Measurements from ENCODE around the gene GPR4.
A peak's percentile ranks its signal among the peaks of the same experiment; 100 is the strongest.

The GPR4 gene

DNA sequence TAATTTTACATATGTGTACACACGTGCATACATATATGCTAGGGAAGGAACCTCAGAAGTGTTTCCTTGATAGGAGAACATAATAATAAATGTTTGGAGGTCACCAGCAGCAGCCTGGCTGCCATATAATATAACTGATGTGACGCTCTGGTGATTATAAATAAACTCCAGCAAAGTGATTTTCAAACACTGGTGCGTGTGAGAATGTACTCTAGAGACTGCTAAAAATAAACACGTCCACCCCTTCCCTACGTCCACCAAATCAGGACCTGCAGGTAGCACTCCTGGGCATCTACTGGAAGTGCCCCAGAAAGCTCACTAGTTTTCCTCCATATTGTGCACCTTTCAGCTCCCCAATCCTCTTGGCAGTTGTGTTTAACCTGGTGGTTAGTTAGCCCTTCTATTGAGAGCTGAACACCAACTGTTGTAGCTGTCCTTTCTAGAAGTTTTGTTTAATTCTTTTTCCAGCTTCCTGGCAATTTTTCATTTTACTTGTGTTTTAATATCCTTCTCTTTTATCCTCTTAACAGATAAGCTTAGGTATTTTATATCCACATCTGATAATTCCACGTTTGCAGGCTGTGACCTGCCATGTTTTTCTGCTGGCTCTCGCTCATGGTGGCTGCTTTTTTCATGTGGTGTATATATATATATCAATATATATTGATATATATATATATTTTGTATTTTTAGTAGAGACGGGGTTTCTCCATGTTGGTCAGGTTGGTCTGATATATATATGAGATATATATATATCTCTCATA lies 30.4 kb downstream of the GPR4 start:
- ATAC-seq: no peak

DNA sequence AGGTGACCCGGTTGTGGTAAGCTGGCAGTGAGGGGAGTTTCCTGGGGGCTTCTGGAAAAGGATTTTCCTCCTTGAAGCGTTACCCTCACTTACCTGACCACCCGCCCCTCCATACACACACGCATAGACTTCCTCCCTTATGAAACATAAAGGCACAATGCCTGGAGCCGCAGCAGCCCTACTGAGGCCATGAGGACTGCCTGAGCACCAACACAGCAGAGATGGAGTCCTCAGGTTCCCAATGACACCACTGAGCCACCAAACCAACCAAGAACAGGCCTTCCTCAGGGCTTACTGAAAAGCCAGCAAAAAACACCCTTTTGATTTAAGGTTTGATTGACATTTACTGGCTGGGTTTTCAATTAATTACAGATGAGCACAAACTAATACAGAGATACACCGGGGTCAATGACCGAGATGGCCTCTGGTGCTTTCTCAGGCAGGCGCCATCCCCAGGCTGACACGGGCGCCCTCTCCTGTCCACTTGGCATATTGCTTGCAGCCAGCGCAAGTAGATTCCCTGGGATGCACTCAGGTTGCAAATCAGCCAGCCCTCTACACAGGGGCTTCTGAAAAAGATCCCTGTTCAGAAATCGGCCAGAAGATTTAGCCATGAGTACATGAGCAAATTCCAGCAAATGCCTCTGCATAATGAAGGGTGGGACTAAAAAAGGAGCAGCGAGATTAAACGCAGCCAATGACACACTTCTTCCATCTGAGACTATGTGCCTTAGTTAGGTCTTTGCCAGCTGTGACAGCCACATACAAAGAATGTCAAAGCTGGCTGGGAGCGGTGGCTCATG lies 32.2 kb downstream of the GPR4 start:
- ATAC-seq: peak; percentile 90
- TF ChIP-seq GLIS3 (CRISPR knock-in tag; IDR thresholded peaks at IDR 0.05): no peak
- TF ChIP-seq, protein P1, sequence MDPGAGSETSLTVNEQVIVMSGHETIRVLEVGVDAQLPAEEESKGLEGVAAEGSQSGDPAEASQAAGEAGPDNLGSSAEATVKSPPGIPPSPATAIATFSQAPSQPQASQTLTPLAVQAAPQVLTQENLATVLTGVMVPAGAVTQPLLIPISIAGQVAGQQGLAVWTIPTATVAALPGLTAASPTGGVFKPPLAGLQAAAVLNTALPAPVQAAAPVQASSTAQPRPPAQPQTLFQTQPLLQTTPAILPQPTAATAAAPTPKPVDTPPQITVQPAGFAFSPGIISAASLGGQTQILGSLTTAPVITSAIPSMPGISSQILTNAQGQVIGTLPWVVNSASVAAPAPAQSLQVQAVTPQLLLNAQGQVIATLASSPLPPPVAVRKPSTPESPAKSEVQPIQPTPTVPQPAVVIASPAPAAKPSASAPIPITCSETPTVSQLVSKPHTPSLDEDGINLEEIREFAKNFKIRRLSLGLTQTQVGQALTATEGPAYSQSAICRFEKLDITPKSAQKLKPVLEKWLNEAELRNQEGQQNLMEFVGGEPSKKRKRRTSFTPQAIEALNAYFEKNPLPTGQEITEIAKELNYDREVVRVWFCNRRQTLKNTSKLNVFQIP (CRISPR knock-in tag; IDR thresholded peaks at IDR 0.05; ENCODE audit: borderline replicate concordance, low read depth): no peak

More for the DNA sequence above, 30.4 kb downstream of the GPR4 start:
- no peak for TF ChIP-seq TOX (CRISPR knock-in tag; IDR thresholded peaks at IDR 0.05; ENCODE audit: borderline replicate concordance)
- TF ChIP-seq ZNF70 (CRISPR knock-in tag; IDR thresholded peaks at IDR 0.05): no peak
- TF ChIP-seq CSDC2 (CRISPR knock-in tag; IDR thresholded peaks at IDR 0.05): no peak
- TF ChIP-seq ZFP30 (CRISPR knock-in tag; IDR thresholded peaks at IDR 0.05): no peak
- TF ChIP-seq ZNF8 (CRISPR knock-in tag; IDR thresholded peaks at IDR 0.05): no peak
- TF ChIP-seq ESRRG (CRISPR knock-in tag; IDR thresholded peaks at IDR 0.05): no peak
- TF ChIP-seq GLIS3 (CRISPR knock-in tag; IDR thresholded peaks at IDR 0.05): no peak
- no peak for TF ChIP-seq ZFP3 (CRISPR knock-in tag; IDR thresholded peaks at IDR 0.05)

DNA sequence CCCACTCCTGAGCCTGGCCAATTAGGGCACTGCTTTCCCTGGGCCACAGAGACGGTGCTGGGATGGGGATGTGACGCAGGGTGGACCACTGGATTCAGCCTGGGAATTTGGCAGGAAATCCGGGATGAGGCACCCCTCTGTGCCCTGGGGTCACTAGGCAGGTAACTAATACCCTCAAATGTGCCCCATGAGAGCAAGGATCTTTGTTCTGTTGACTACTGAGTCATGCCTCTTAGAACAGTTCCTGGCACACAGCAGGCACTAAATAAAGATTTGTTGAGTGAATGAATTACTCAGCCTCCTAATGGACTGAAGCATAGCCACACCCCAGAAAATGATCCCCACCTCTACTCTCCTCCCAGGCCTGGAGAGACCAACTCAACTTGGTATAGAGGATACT lies 33.3 kb downstream of the GPR4 start:
- TF ChIP-seq ARNTL (CRISPR knock-in tag; IDR thresholded peaks at IDR 0.05; ENCODE audit: borderline replicate concordance, low read depth): no peak
- no peak for TF ChIP-seq ZNF565 (CRISPR knock-in tag; conservative IDR thresholded peaks at IDR 0.05; ENCODE audit: low read depth)
- no peak for TF ChIP-seq ISL1 (CRISPR knock-in tag; IDR thresholded peaks at IDR 0.05)
- TF ChIP-seq ESRRG (CRISPR knock-in tag; IDR thresholded peaks at IDR 0.05): no peak
- no peak for TF ChIP-seq ZC3H10 (CRISPR knock-in tag; IDR thresholded peaks at IDR 0.05)
- TF ChIP-seq SNAI2 (CRISPR knock-in tag; IDR thresholded peaks at IDR 0.05): no peak
- TF ChIP-seq RARB (CRISPR knock-in tag; IDR thresholded peaks at IDR 0.05): no peak
- ATAC-seq: peak; percentile 80

DNA sequence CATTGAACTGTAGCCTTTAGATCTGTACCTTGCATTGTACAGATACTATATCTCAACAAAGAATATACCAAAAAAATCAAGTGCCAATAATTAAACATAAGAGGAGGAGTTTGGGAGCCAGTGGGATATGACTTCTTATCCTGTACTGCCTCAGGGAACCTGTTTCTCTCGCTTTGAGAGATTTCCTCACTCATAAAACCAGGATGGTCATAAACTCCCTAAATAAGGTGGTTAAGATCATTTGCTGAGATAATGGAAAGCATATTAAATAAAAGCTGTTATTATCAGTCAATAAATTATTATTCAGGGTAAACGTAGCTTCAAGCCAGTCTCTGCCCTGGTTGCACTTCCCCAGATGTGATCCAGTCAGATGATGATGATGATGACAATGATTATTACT lies 34.4 kb downstream of the GPR4 start:
- no peak for TF ChIP-seq ZNF565 (CRISPR knock-in tag; conservative IDR thresholded peaks at IDR 0.05; ENCODE audit: low read depth)
- TF ChIP-seq ESRRG (CRISPR knock-in tag; IDR thresholded peaks at IDR 0.05): no peak
- TF ChIP-seq, protein P2, sequence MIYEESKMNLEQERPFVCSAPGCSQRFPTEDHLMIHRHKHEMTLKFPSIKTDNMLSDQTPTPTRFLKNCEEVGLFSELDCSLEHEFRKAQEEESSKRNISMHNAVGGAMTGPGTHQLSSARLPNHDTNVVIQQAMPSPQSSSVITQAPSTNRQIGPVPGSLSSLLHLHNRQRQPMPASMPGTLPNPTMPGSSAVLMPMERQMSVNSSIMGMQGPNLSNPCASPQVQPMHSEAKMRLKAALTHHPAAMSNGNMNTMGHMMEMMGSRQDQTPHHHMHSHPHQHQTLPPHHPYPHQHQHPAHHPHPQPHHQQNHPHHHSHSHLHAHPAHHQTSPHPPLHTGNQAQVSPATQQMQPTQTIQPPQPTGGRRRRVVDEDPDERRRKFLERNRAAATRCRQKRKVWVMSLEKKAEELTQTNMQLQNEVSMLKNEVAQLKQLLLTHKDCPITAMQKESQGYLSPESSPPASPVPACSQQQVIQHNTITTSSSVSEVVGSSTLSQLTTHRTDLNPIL (CRISPR knock-in tag; IDR thresholded peaks at IDR 0.05; ENCODE audit: low read depth): no peak
- TF ChIP-seq, protein P1 (CRISPR knock-in tag; IDR thresholded peaks at IDR 0.05; ENCODE audit: borderline replicate concordance, low read depth): no peak
- no peak for TF ChIP-seq ZNF8 (CRISPR knock-in tag; IDR thresholded peaks at IDR 0.05)
- no peak for ATAC-seq

DNA sequence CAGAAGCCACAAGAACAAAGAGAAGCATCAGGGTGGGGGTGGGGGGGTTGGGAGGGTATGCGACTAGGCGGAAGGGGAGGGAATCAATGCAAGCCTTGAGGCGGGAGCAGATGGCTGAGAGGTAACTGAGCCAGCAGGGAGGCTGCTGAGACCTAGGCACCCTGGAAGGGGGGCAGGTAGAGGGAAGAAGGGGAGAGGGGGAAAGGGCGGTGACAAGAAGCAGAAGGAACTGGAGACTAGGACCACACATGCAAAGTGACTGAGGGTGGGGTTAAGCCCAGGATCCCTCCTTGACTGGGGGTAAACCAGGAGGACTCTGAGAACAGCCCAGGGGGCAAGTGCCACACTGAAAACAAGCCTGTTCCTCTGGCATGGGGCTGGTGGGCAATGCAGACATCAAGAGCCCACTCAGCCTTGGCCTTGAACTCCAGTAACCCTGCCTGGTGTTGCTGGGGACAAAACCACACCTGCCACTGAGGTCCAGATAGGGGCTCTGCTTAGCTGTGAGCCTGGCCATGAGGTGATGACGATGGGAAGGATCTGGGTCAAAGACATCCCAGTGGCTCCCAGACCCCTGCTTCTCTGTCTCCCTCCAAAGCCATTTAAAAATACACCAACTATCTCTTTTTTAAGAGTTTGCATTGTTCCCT lies 37.8 kb downstream of the GPR4 start:
- no peak for ATAC-seq
- TF ChIP-seq ARNTL (CRISPR knock-in tag; IDR thresholded peaks at IDR 0.05; ENCODE audit: borderline replicate concordance, low read depth) (no peak), OSR1 (CRISPR knock-in tag; IDR thresholded peaks at IDR 0.05) (no peak), GLIS3 (CRISPR knock-in tag; IDR thresholded peaks at IDR 0.05) (no peak), ISL1 (CRISPR knock-in tag; IDR thresholded peaks at IDR 0.05) (no peak), PPARA (CRISPR knock-in tag; IDR thresholded peaks at IDR 0.05; ENCODE audit: borderline replicate concordance) (no peak), TOX (CRISPR knock-in tag; IDR thresholded peaks at IDR 0.05; ENCODE audit: borderline replicate concordance) (no peak), ESRRG (CRISPR knock-in tag; IDR thresholded peaks at IDR 0.05) (no peak), SNAI2 (CRISPR knock-in tag; IDR thresholded peaks at IDR 0.05) (no peak), ZFP30 (CRISPR knock-in tag; IDR thresholded peaks at IDR 0.05) (no peak), ZC3H10 (CRISPR knock-in tag; IDR thresholded peaks at IDR 0.05) (no peak), CSDC2 (CRISPR knock-in tag; IDR thresholded peaks at IDR 0.05) (no peak), ZNF70 (CRISPR knock-in tag; IDR thresholded peaks at IDR 0.05) (no peak)
- TF ChIP-seq, protein P1 (CRISPR knock-in tag; IDR thresholded peaks at IDR 0.05; ENCODE audit: borderline replicate concordance, low read depth): no peak
- TF ChIP-seq, protein P2 (CRISPR knock-in tag; IDR thresholded peaks at IDR 0.05; ENCODE audit: low read depth): no peak
- TF ChIP-seq, protein P3, sequence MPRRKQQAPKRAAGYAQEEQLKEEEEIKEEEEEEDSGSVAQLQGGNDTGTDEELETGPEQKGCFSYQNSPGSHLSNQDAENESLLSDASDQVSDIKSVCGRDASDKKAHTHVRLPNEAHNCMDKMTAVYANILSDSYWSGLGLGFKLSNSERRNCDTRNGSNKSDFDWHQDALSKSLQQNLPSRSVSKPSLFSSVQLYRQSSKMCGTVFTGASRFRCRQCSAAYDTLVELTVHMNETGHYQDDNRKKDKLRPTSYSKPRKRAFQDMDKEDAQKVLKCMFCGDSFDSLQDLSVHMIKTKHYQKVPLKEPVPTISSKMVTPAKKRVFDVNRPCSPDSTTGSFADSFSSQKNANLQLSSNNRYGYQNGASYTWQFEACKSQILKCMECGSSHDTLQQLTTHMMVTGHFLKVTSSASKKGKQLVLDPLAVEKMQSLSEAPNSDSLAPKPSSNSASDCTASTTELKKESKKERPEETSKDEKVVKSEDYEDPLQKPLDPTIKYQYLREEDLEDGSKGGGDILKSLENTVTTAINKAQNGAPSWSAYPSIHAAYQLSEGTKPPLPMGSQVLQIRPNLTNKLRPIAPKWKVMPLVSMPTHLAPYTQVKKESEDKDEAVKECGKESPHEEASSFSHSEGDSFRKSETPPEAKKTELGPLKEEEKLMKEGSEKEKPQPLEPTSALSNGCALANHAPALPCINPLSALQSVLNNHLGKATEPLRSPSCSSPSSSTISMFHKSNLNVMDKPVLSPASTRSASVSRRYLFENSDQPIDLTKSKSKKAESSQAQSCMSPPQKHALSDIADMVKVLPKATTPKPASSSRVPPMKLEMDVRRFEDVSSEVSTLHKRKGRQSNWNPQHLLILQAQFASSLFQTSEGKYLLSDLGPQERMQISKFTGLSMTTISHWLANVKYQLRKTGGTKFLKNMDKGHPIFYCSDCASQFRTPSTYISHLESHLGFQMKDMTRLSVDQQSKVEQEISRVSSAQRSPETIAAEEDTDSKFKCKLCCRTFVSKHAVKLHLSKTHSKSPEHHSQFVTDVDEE (CRISPR knock-in tag; IDR thresholded peaks at IDR 0.05): no peak

All from SK-N-SH treated with all-trans-retinoic acid at 6 μM for 48 hours (cell line).